ENCODE measurements around the gene CABP1.

The CABP1 gene

DNA sequence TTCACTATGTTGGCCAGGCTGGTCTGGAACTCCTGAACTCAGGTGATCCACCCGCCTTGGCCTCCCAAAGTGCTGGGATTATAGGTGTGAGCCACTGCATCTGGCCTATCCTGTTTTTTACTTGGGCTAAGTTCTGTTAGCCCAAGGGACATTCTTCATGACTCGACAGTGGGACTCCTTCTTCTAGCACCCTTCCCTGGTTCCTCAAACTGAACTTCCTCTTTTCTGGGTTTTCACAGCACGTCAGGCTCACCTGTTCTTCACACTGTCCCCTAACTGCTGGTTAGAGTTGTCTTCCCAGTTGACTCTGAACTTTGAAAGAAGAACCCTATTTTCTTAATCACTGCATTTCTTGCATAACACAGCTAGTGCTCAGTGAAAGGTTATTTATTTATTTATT, 22.5 kb downstream of the CABP1 start:
- Histone ChIP-seq H3K27me3 (ENCODE audit: insufficient read depth, low read length) (peaks cover 5% of the 10 kb centered on the region; the same call in 1 of the 2 replicates), H2AFZ (ENCODE audit: low read length) (no peak overlapping the region), H3K4me2 (ENCODE audit: low read length) (no peak overlapping the region), H3K9me2 (ENCODE audit: low read depth, low read length) (no peaks in the 10 kb centered on the region), H3K9me3 (ENCODE audit: low read length) (no peaks in the 10 kb centered on the region), H3K27ac (ENCODE audit: low read depth, low read length, poor library complexity, severe bottlenecking) (no peak overlapping the region), H3K4me1 (ENCODE audit: insufficient read depth, low read length, severe bottlenecking) (peaks cover 3% of the 10 kb centered on the region), H3K79me2 (ENCODE audit: insufficient read depth, low read length) (no peaks in the 10 kb centered on the region), H3K4me3 (ENCODE audit: low read depth, low read length, poor library complexity, severe bottlenecking) (no peak overlapping the region), H3F3A (ENCODE audit: insufficient read depth, low read length) (no peaks in the 10 kb centered on the region), H3K36me3 (ENCODE audit: insufficient read depth, low read length) (no peaks in the 10 kb centered on the region), H4K20me1 (ENCODE audit: insufficient read depth, low read length) (no peaks in the 10 kb centered on the region), H3K9ac (ENCODE audit: low read length) (no peak overlapping the region)
- TF ChIP-seq, protein P1, sequence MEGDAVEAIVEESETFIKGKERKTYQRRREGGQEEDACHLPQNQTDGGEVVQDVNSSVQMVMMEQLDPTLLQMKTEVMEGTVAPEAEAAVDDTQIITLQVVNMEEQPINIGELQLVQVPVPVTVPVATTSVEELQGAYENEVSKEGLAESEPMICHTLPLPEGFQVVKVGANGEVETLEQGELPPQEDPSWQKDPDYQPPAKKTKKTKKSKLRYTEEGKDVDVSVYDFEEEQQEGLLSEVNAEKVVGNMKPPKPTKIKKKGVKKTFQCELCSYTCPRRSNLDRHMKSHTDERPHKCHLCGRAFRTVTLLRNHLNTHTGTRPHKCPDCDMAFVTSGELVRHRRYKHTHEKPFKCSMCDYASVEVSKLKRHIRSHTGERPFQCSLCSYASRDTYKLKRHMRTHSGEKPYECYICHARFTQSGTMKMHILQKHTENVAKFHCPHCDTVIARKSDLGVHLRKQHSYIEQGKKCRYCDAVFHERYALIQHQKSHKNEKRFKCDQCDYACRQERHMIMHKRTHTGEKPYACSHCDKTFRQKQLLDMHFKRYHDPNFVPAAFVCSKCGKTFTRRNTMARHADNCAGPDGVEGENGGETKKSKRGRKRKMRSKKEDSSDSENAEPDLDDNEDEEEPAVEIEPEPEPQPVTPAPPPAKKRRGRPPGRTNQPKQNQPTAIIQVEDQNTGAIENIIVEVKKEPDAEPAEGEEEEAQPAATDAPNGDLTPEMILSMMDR (IDR thresholded peaks at IDR 0.05; ENCODE audit: low read length) = no peak
- TF ChIP-seq EZH2 (IDR thresholded peaks at IDR 0.05; ENCODE audit: borderline replicate concordance, low read length) = no peak

GRCh38 chr12:120663741-120664140, 23.3 kb downstream of the CABP1 start:
- Histone ChIP-seq H3K4me2 (ENCODE audit: low read length) (no peak overlapping the region), H3K4me1 (ENCODE audit: insufficient read depth, low read length, severe bottlenecking) (peaks cover 8% of the 10 kb centered on the region), H3K9me3 (ENCODE audit: low read length) (no peaks in the 10 kb centered on the region), H3K36me3 (ENCODE audit: insufficient read depth, low read length) (no peaks in the 10 kb centered on the region), H3K27me3 (ENCODE audit: insufficient read depth, low read length) (peaks cover 5% of the 10 kb centered on the region; the same call in 1 of the 2 replicates), H3K27ac (ENCODE audit: low read depth, low read length, poor library complexity, severe bottlenecking) (no peak overlapping the region), H3K4me3 (ENCODE audit: low read depth, low read length, poor library complexity, severe bottlenecking) (no peak overlapping the region), H4K20me1 (ENCODE audit: insufficient read depth, low read length) (no peaks in the 10 kb centered on the region), H2AFZ (ENCODE audit: low read length) (no peak overlapping the region), H3F3A (ENCODE audit: insufficient read depth, low read length) (no peaks in the 10 kb centered on the region), H3K9ac (ENCODE audit: low read length) (no peak overlapping the region), H3K9me2 (ENCODE audit: low read depth, low read length) (no peaks in the 10 kb centered on the region), H3K79me2 (ENCODE audit: insufficient read depth, low read length) (no peaks in the 10 kb centered on the region)
- TF ChIP-seq EZH2 (IDR thresholded peaks at IDR 0.05; ENCODE audit: borderline replicate concordance, low read length) = no peak
- TF ChIP-seq, protein P1 (IDR thresholded peaks at IDR 0.05; ENCODE audit: low read length) = no peak

GRCh38 chr12:120666571-120667390, 26.4 kb downstream of the CABP1 start:
- H3K27ac ChIP-seq (ENCODE audit: low read depth, low read length, poor library complexity, severe bottlenecking) = no peak overlapping the region
- no peak overlapping the region for H3K4me2 ChIP-seq (ENCODE audit: low read length)
- H4K20me1 ChIP-seq (ENCODE audit: insufficient read depth, low read length) = no peaks in the 10 kb centered on the region
- H3F3A ChIP-seq (ENCODE audit: insufficient read depth, low read length) = no peaks in the 10 kb centered on the region
- no peak overlapping the region for H3K9ac ChIP-seq (ENCODE audit: low read length)
- no peaks in the 10 kb centered on the region for H3K79me2 ChIP-seq (ENCODE audit: insufficient read depth, low read length)
- no peaks in the 10 kb centered on the region for H3K36me3 ChIP-seq (ENCODE audit: insufficient read depth, low read length)
- H3K9me3 ChIP-seq (ENCODE audit: low read length) = no peaks in the 10 kb centered on the region
- no peak overlapping the region for H3K4me3 ChIP-seq (ENCODE audit: low read depth, low read length, poor library complexity, severe bottlenecking)
- TF ChIP-seq, protein P1 (IDR thresholded peaks at IDR 0.05; ENCODE audit: low read length) = no peak
- no peak for TF ChIP-seq EZH2 (IDR thresholded peaks at IDR 0.05; ENCODE audit: borderline replicate concordance, low read length)
- no peaks in the 10 kb centered on the region for H3K9me2 ChIP-seq (ENCODE audit: low read depth, low read length)
- peaks cover 25% of the 10 kb centered on the region for H3K4me1 ChIP-seq (ENCODE audit: insufficient read depth, low read length, severe bottlenecking)
- no peaks in the 10 kb centered on the region; the same call in 1 of the 2 replicates for H3K27me3 ChIP-seq (ENCODE audit: insufficient read depth, low read length)
- no peak overlapping the region for H2AFZ ChIP-seq (ENCODE audit: low read length)

Measured in OCI-LY1 (cell line).